HL-60 (cell line): ENCODE results near the gene ENOX1.

Experiments
- DNase-seq, 2 experiments: peaks; one replicate each; pipeline ENCODE4 v3.0.0-alpha.2; 2010 to 2020; ENCODE audit warnings: low read depth in 1 of 2, low spot score in 1 of 2
- H3K27ac ChIP-seq: fragments of 250-450 bp; sonication (Bioruptor Pico); replicated peaks from 2 replicates; pipeline ENCODE4 v1.5.1; 2020; ENCODE audit warnings: mild to moderate bottlenecking, moderate library complexity
- H3K27me3 ChIP-seq: fragments of 250-450 bp; sonication (Bioruptor Pico); 2 replicates; pipeline ENCODE4 v1.5.1; 2021; ENCODE audit warnings: mild to moderate bottlenecking, moderate library complexity; ENCODE audit not compliant: insufficient read depth, poor library complexity, severe bottlenecking
- H3K4me3 ChIP-seq: replicated peaks from 2 replicates; pipeline ENCODE4 v1.5.1; 2011; ENCODE audit warnings: mild to moderate bottlenecking, control low read depth, low read length; ENCODE audit not compliant: insufficient read depth
- GABPA ChIP-seq: IDR thresholded peaks from 2 replicates; pipeline ENCODE4 v1.6.1; 2012; ENCODE audit warnings: low read depth
- POLR2AphosphoS5 ChIP-seq: IDR thresholded peaks from 2 replicates; pipeline ENCODE4 v1.6.1; 2012; ENCODE audit warnings: low read depth
- SPI1 ChIP-seq: IDR thresholded peaks from 2 replicates; pipeline ENCODE4 v1.6.1; 2012; ENCODE audit warnings: low read depth, mild to moderate bottlenecking, borderline replicate concordance
- TF ChIP-seq, protein P1 (sequence below): IDR thresholded peaks from 2 replicates; pipeline ENCODE4 v1.6.1; 2012; ENCODE audit warnings: low read depth; ENCODE audit not compliant: insufficient replicate concordance
- TF ChIP-seq, protein P2 (sequence below): IDR thresholded peaks from one replicate; pipeline ENCODE4 v1.5.1; 2011; ENCODE audit warnings: low read length, control low read depth, inconsistent platforms; ENCODE audit not compliant: insufficient read depth

ENOX1 gene

DNA sequence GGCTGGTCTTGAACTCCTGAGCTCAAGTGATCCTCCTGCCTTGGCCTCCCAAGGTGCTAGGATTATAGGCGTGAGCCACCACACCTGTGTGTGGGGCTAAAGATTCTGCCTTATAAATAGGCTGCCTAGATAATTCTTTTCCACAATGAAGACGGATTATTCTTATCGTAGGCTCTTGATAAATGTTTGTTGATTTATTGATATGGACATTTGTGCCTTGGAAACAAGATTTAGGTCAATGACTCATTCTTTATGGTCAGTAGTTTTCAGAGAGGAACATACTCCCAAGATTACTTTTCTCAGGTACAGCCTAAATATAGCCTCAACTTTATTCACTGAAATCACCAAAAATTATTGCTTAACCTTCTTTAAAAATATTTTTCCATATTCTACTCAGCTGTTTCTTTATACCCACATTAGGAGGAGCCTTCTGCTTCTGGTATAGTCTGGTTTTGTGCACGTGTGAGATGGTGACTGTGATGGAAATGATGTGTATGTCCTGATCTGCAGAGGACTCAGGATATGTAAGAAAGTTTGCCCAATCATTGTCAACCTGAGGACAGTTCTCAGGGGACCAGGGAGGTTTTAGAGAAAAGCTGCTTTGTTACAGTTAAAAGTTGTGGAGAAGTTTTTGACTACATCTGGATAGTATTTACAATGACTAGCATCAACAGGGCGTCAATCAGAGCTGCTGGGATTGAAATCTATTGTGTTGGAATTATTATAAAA is 554.5 kb downstream of the ENOX1 start:
- Histone ChIP-seq H3K27ac (no peak overlapping the region), H3K4me3 (no peak overlapping the region), H3K27me3 (peaks cover 4% of the 10 kb centered on the region)
- no peak for DNase-seq
- TF ChIP-seq, protein P1, sequence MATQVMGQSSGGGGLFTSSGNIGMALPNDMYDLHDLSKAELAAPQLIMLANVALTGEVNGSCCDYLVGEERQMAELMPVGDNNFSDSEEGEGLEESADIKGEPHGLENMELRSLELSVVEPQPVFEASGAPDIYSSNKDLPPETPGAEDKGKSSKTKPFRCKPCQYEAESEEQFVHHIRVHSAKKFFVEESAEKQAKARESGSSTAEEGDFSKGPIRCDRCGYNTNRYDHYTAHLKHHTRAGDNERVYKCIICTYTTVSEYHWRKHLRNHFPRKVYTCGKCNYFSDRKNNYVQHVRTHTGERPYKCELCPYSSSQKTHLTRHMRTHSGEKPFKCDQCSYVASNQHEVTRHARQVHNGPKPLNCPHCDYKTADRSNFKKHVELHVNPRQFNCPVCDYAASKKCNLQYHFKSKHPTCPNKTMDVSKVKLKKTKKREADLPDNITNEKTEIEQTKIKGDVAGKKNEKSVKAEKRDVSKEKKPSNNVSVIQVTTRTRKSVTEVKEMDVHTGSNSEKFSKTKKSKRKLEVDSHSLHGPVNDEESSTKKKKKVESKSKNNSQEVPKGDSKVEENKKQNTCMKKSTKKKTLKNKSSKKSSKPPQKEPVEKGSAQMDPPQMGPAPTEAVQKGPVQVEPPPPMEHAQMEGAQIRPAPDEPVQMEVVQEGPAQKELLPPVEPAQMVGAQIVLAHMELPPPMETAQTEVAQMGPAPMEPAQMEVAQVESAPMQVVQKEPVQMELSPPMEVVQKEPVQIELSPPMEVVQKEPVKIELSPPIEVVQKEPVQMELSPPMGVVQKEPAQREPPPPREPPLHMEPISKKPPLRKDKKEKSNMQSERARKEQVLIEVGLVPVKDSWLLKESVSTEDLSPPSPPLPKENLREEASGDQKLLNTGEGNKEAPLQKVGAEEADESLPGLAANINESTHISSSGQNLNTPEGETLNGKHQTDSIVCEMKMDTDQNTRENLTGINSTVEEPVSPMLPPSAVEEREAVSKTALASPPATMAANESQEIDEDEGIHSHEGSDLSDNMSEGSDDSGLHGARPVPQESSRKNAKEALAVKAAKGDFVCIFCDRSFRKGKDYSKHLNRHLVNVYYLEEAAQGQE = no peak

DNA sequence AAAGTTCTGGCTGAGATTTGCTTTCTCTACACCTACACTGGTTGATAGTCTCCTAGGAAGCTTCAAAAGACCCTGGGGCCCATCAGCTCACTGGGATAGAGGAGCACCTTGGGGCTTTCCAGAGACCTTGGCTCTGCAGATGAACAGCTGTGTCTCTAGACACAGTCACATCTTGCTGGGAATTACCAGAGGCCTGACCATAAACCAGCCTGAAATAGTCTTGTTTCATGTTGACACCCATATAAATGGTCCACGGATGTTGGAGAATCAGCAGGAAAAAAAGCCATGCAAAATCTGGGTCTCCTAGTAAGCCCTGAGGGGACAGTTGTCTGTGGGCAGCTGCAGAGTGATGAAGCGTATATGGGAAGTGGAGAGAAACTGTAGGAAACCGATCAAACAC is 555.8 kb downstream of the ENOX1 start:
- H3K27me3 ChIP-seq = no peaks in the 10 kb centered on the region
- no peak for DNase-seq
- no peak for TF ChIP-seq GABPA
- TF ChIP-seq POLR2AphosphoS5 = no peak
- no peak for TF ChIP-seq SPI1
- TF ChIP-seq, protein P2, sequence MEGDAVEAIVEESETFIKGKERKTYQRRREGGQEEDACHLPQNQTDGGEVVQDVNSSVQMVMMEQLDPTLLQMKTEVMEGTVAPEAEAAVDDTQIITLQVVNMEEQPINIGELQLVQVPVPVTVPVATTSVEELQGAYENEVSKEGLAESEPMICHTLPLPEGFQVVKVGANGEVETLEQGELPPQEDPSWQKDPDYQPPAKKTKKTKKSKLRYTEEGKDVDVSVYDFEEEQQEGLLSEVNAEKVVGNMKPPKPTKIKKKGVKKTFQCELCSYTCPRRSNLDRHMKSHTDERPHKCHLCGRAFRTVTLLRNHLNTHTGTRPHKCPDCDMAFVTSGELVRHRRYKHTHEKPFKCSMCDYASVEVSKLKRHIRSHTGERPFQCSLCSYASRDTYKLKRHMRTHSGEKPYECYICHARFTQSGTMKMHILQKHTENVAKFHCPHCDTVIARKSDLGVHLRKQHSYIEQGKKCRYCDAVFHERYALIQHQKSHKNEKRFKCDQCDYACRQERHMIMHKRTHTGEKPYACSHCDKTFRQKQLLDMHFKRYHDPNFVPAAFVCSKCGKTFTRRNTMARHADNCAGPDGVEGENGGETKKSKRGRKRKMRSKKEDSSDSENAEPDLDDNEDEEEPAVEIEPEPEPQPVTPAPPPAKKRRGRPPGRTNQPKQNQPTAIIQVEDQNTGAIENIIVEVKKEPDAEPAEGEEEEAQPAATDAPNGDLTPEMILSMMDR = no peak
- TF ChIP-seq, protein P1 = no peak
- H3K4me3 ChIP-seq = no peak overlapping the region
- no peak overlapping the region for H3K27ac ChIP-seq

DNA sequence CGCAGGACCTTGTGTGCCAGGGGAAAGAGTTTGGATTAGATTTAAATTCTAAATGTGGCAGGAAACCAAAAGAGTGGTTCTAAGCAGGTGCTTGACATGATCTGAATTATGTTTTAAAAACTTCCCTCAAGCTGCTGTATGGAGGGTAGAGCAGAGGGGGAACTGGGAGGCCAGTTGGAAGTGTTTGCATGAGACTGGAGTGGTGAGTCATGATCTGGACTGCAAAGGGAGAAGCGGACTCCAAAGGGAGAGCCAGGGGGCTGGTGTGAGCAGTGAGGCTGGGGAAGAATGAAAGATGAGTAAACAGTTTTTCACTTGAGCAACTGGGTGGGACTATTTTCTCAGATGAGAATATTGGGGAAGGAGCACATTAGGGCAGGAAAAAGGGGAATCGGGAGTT is 557.3 kb downstream of the ENOX1 start:
- no peak overlapping the region for H3K27ac ChIP-seq
- no peak for DNase-seq
- TF ChIP-seq, protein P2 = no peak
- TF ChIP-seq SPI1 = no peak
- no peak for TF ChIP-seq POLR2AphosphoS5
- TF ChIP-seq, protein P1 = no peak
- TF ChIP-seq GABPA = no peak
- H3K27me3 ChIP-seq = no peaks in the 10 kb centered on the region
- H3K4me3 ChIP-seq = no peak overlapping the region
